ENCODE measurements around the gene ALCAM.

- TF ChIP-seq CTCF (conservative IDR thresholded peaks at IDR 0.05; ENCODE audit: low read depth, low read length): no peak
- TF ChIP-seq EZH2 (IDR thresholded peaks at IDR 0.05; ENCODE audit: borderline replicate concordance, low read depth, low read length, poor library complexity, severe bottlenecking): no peak
Observed at GRCh38 chr3:105527535-105527934, 160.8 kb downstream of the ALCAM start.
